GM18526 (cell line): ENCODE data around the gene GZMM.

Experiments used
- POLR2A ChIP-seq: IDR thresholded peaks from 3 replicates; pipeline ENCODE4 v1.6.1; 2011; ENCODE audit not compliant: insufficient read length; ENCODE audit errors: extremely low read depth

Gene GZMM

DNA sequence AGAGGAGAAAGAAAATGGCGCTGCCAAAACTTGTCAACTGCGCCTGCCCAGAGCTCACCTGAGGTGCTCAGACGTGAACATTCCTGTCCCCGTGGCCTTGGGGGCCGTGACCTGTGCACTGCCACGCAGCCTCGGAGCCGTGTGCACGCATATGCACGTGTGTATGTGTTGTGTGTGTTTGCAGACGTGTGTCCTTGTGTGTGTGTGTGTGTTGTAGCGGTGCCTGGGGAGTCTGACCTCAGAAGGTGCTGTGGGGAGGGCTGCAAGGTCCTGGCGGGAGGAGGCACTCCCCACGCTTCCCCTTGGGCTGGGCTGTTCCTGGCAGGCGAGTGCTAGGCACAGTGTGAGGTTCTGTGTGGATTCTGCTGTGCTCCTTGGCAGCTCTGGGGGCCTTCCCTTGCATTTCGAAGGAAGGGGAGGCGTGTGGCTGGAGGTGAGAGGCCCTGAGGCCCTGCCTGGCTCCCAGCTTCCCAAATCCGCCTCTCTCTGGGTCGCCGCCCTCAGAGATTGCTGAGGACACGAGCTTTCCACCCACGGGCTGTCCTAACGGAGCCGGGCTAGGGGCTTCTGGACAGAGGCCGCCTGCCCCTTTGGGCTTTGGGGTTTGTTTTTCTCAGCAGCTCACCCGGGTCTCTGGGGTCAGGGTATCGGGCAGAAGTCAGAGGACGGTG, 33.0 kb downstream of the GZMM start:
- no peak for TF ChIP-seq POLR2A

DNA sequence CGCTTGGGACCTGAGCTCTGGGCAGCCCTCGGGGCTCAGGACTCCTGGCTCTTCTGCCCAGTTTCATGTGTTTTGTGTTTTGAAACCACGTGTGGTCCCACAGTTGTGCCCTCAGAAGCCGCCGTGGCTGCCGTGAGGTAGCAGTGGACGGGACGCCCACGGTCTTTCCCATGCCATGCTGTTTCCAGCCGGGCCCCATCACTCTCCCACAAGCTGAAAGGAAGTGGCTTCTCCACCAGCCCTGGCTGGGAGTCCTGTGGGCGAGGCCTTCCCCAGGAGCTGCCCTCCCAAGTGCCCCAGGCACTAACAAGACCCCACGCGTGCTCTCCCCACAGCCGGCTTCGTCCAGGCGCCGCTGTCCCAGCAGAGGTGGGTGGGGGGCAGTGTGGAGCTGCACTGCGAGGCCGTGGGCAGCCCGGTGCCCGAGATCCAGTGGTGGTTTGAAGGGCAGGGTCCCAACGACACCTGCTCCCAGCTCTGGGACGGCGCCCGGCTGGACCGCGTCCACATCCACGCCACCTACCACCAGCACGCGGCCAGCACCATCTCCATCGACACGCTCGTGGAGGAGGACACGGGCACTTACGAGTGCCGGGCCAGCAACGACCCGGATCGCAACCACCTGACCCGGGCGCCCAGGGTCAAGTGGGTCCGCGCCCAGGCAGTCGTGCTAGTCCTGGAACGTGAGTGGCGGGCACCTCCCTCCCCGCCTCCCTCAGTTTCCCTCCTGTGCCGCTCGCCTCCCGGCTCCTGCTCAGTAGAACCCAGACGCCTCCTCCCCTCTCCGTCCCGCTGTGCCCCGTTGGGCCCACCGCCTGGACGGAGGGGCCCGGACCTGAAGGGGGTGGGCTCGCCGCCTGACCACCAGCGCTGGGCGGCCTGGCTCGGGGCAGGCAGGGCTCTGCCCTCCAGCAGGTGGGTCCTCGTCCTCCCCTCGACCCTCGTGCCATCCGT, 33.9 kb downstream of the GZMM start:
- no peak for TF ChIP-seq POLR2A

DNA sequence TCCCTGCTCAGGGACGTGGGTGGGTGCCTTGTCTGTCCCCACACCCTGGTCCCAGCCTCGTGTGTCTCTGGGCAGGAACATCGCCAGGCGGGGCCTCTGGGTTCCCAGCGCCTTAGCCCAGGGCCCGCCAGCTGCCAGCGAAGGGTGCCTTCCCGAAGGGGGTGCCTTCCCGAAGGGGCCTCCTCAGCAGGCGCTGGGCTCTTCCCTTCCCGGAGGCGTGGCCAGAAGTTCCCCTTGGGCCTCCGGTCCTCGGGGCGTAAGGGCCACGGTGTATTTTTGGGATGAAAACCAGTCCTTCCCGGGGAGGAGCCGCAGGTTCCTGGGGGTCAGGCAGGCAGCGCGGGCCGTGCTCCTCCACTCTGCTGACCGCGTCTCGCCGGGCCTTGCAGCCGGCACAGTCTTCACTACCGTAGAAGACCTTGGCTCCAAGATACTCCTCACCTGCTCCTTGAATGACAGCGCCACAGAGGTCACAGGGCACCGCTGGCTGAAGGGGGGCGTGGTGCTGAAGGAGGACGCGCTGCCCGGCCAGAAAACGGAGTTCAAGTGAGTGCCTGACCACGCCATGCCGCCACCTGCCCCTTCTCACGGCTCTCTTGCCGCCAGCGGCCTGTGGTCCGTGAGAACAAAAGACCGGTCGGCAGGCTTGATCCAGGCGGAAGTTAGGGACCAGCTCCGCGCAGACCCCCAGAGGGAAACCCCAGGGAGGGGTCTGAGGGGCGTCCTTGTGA, 35.4 kb downstream of the GZMM start:
- TF ChIP-seq POLR2A = no peak

- TF ChIP-seq POLR2A = no peak
These were observed 35.9 kb downstream of the GZMM start for GRCh38 chr19:579842-580155.

- no peak for TF ChIP-seq POLR2A
These were observed 36.5 kb downstream of the GZMM start for GRCh38 chr19:580274-580835.

GRCh38 chr19:581399-582111, 37.7 kb downstream of the GZMM start:
- TF ChIP-seq POLR2A = no peak

GRCh38 chr19:582497-583197, 38.8 kb downstream of the GZMM start:
- TF ChIP-seq POLR2A = no peak

GRCh38 chr19:583198-583967, 39.5 kb downstream of the GZMM start:
- no peak for TF ChIP-seq POLR2A

DNA sequence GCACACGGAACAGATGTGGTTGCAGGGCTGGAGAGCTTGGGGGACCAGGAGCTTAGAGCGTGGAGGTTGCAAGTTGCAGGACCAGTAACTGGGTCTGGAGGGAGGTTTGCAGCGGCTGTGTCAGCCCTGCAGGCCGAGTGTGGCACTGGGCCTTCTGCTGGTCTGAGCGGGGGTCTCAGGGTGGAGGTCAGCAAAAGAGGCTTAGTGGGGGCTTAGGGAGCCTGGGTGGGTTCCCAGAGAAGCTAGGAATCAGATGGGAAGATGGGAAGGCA, 40.1 kb downstream of the GZMM start:
- no peak for TF ChIP-seq POLR2A

DNA sequence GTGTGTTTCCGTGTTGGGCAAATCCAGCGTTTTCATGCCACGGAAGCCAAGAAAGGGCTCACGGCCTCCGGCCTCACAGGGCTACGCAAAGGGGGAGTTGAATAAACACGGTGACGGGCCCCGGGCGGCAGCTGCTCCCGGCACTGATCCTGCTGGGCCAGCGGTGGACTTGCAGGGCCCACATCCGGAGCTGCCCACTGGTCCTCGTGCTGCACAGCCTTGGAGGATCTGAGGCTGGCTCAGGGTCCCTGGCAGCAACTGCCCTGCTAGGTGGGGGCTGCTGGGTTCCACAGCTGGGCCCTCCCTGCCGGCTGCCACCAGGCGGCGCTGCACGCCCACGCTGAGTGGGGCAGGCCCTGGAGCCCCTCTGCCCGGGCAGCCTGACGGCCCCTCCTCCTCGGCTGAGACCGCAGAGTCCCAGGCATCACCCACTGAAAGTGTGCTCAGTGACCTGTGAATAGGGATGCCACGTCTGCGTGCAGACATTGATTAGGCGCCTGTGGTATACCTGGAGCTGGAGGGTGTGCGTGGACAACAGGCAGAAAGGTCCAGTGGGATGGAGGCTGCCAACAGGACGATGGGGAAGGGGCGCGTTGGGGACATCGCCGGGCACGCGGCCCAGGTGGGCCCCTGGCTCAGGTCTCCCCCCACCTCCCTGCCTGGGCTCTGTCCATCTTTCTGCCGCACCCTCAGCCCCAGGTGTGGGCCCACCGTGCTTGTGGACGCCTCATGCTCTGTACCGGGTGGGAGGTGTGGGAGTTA, 40.6 kb downstream of the GZMM start:
- TF ChIP-seq POLR2A = no peak

GRCh38 chr19:585551-586110, 41.8 kb downstream of the GZMM start:
- no peak for TF ChIP-seq POLR2A

- TF ChIP-seq POLR2A = no peak
These were observed 44.4 kb downstream of the GZMM start for GRCh38 chr19:588093-588740.
